ENCODE results near the gene RTCA.
"Not testable (repeated sequence)": the region's sequence is repeated elsewhere in the genome, so short reads cannot be mapped to it uniquely, and the experiment has no call there.

The RTCA gene

GRCh38 chr1:100308777-100309176 is 42.8 kb downstream of the RTCA start:
- DNase-seq (ENCODE audit: low spot score) = no peak

GRCh38 chr1:100309863-100310262 is 43.8 kb downstream of the RTCA start:
- DNase-seq (ENCODE audit: low spot score) = no peak

- peak; percentile 76 for DNase-seq (ENCODE audit: low spot score)
Observed at GRCh38 chr1:100313382-100313781, 47.4 kb downstream of the RTCA start.

- no peak for DNase-seq (ENCODE audit: low spot score)
Observed at GRCh38 chr1:100316622-100317021, 50.6 kb downstream of the RTCA start.

GRCh38 chr1:100320311-100321099 is 54.5 kb downstream of the RTCA start:
- no peak for DNase-seq (ENCODE audit: low spot score)

- no peak for DNase-seq (ENCODE audit: low spot score)
Observed at GRCh38 chr1:100321100-100321493, 55.1 kb downstream of the RTCA start.

- DNase-seq (ENCODE audit: low spot score) = no peak
Observed at GRCh38 chr1:100321506-100321905, 55.5 kb downstream of the RTCA start.

GRCh38 chr1:100322436-100323211 is 56.6 kb downstream of the RTCA start:
- peak; percentile 50 for DNase-seq (ENCODE audit: low spot score)

GRCh38 chr1:100323419-100324106 is 57.5 kb downstream of the RTCA start:
- no peak for DNase-seq (ENCODE audit: low spot score)

GRCh38 chr1:100325415-100326324 is 59.7 kb downstream of the RTCA start:
- DNase-seq (ENCODE audit: low spot score) = peak; percentile 35

- not testable (repeated sequence) for DNase-seq (ENCODE audit: low spot score)
Observed at GRCh38 chr1:100326325-100326670, 60.3 kb downstream of the RTCA start.

GRCh38 chr1:100328133-100328532 is 62.1 kb downstream of the RTCA start:
- no peak for DNase-seq (ENCODE audit: low spot score)

GRCh38 chr1:100331146-100331545 is 65.1 kb downstream of the RTCA start:
- DNase-seq (ENCODE audit: low spot score) = not testable (repeated sequence)

GRCh38 chr1:100332331-100332730 is 66.3 kb downstream of the RTCA start:
- no peak for DNase-seq (ENCODE audit: low spot score)

- DNase-seq (ENCODE audit: low spot score) = no peak
Observed at GRCh38 chr1:100335436-100335835, 69.4 kb downstream of the RTCA start.

GRCh38 chr1:100337878-100338277 is 71.9 kb downstream of the RTCA start:
- DNase-seq (ENCODE audit: low spot score) = not testable (repeated sequence)

GRCh38 chr1:100339735-100340134 is 73.7 kb downstream of the RTCA start:
- DNase-seq (ENCODE audit: low spot score) = not testable (repeated sequence)

GRCh38 chr1:100340494-100340893 is 74.5 kb downstream of the RTCA start:
- DNase-seq (ENCODE audit: low spot score) = no peak

GRCh38 chr1:100342348-100342747 is 76.3 kb downstream of the RTCA start:
- no peak for DNase-seq (ENCODE audit: low spot score)

Data from SW480 (cell line).